COLO668 (cell line): ENCODE data around the gene PRKCE.
A peak's percentile ranks its signal among the peaks of the same experiment; 100 is the strongest.

Source experiments
- DNase-seq: peaks from one replicate; lab custom pipeline; 2025; ENCODE audit not compliant: unreplicated experiment; lab: John Stamatoyannopoulos, UW

Gene PRKCE

DNA sequence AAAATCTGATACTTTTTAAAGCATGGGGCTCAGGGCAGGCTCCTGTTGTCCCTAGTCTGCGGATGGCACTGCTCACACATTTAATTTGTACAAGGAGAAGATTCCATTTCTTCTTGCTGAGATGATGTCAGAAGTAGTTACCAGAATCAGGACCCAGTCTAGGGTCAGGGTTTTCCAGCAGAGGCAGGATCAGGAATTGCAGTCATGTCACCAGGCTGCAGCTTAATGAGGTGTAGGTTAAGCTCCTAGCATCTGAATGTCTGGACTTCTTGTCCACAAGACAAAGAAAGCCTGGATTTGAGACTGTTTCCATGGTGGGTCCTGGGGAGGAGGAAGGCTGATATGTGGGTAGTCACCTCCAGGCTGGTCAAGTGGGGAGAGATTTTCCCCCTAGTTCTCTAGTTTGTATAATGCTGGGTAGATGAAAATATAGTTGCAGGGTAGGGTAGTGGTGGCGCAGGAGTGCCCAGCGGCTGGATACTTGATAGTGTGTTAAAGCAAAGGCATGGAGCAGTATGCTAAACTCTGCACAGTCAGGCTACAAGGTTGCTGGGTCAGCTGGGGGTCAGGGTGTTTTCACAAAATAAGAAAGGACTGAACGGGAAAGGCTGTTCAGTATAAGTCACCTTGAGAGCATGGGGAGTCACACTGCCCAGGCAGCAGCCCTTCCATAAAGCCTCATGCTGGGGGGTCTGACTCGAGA lies 148.4 kb downstream of the PRKCE start:
- DNase-seq, result no peak

DNA sequence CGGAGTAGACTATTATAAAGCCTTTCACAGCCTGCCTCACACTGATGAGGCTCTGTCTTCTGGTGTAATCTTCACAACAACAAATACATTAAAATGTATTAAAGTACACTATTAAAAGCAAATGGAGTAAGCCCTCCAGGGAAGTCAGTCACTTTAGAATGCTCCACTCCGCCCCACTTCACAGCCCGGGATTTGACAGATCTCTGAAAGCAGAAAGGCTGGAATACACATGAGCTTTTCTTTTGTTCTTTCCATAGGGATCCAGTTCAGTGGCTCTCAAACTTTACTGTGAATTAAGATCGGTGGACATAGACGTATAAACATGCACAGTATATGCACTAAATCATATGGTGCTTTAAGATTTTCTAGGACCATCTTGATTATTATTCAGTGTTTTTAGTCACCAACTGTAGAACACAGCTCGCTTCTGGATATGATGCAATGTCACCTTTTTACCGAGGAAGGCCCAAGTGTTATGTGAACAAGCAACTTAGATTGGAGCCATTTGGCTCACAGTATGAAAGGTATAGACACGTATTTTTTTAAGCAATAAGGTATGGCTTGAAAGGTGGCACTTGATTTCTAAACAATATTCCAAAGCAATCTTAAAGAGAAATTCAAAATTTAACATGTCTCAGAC lies 151.1 kb downstream of the PRKCE start:
- DNase-seq, result no peak

DNA sequence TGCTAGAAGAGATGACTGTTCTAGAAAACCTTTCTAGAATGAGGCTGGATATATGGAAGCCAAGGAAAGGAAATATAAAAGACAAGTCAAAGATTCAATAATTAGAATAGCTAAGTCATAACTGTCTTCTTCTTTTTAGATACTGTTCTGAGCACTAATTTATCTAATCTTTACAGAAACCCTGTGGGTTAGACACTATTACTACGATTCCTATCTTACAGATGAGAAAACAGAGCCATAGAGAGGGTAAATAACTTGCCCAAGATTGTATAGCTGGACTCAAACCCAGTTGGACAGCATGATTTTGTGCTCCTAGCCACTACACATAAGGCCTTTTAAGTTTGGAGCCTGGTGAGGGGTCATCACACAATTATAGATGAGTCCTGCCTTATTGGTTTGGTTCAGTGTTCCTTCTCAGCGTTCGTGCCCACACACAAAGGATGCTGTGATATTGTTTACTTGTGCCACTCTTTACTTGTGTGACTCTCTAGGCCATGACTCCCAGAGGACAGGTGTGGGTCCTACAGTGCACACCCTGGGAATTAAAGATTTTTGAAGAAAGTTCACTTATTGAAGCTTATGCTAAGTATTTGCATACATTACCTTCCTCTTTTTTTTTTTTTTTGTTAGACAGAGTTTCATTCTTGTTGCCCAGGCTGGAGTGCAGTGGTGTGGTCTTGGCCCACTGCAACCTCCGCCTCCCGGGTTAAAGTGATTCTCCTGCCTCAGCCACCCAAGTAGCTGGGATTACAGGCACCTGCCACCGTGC lies 153.7 kb downstream of the PRKCE start:
- no peak for DNase-seq

DNA sequence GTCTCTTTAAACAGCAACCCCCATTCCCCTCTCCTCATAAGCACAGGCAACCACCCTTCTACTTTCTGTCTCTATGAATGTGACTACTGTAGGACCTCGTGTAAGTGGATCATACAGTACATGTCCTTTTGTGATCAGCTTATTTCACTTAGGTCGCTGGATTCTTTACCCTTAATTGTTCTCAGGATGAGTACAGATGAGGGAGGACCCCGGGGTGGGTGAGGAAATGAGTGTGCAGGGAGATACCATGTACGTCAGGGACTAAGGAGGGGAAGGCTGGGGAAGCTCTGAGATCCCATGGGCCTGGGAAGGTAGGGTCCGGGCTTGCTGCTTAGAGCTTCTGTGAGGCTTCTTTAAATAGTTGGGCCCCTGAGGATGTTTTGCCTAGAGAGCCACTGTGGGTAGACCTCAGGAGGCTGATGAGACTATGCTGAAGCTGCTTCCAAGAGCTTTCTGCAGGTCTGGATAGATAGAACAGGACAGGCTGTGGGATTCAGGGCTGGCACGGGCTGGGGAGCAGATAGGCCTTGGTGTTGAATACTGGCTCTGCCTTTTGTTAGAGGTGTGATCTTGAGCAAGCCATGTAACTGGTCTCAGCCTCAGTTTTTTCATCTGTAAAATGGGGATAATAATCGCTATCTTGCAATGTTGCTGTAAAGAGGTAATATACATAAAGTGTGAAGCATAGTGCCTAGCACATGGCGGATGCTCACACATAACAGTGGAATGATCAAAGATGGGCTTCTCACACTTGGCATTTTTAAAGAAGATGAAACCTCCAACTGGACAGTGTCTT lies 155.3 kb downstream of the PRKCE start:
- DNase-seq, result no peak

DNA sequence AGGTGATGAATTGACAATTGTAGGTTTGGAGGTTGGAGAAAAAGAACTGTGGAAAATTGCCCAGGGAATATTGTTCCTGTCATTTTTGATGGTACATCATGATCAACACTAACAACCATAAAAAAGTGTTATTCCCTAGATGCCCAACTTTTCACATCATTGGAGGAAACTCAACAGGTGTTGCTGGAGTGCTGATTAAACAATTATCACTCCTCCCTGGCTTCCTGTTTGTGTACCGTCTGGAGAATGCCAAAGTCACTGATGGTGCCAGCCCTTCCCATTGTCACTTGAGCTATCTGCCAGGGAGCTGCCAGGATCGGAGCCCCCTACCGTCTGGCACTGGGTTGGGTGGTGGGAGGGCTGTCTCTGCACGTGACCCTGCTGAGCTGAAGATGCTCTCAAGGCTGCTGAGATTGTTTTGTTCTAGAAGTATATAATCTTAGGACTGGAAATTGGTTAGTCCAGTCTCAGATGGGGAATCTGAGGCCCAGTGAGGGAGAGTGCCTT lies 156.9 kb downstream of the PRKCE start:
- DNase-seq, result peak; percentile 47

DNA sequence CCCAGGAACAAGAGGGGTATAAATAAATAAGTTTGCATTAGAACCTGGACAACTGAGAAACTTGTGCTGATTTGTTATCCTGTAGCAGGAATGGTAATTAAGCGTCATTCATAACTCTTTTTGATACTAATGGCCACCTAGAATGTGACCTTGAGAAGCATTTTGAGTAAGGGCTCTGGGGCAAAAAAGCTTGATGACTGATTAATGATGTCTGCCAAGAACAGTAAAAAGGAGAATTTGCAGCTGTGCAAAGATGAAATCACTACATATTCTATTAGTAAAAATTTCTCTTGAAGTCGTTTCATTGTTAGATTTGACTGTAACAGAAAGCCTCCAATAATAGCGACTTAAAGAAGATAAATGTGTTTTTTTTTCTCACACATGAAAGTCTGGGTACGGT lies 157.7 kb downstream of the PRKCE start:
- DNase-seq, result no peak

DNA sequence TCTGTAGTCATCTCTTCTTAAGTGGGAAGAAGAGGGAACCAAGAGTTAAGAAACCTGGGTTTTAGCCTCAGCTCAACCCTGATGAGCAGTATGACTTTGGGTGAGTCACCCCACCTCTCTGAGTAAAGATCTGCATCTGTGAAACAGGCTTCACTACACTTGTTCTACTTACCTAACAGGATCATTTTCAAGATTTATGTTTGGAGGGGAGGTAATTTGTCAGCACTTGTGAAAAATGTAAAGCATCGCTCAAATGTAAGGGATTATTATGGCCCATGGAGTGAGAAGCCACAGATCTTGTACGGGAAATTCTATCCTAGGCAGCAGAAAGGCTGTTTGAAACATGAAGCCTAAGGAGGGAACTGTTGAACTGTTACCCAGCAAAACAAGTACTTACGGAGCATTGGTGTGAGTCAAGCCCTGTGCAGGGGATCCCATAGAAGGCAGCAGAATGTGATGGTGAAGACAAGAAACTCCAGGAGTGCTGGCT lies 160.6 kb downstream of the PRKCE start:
- no peak for DNase-seq

DNA sequence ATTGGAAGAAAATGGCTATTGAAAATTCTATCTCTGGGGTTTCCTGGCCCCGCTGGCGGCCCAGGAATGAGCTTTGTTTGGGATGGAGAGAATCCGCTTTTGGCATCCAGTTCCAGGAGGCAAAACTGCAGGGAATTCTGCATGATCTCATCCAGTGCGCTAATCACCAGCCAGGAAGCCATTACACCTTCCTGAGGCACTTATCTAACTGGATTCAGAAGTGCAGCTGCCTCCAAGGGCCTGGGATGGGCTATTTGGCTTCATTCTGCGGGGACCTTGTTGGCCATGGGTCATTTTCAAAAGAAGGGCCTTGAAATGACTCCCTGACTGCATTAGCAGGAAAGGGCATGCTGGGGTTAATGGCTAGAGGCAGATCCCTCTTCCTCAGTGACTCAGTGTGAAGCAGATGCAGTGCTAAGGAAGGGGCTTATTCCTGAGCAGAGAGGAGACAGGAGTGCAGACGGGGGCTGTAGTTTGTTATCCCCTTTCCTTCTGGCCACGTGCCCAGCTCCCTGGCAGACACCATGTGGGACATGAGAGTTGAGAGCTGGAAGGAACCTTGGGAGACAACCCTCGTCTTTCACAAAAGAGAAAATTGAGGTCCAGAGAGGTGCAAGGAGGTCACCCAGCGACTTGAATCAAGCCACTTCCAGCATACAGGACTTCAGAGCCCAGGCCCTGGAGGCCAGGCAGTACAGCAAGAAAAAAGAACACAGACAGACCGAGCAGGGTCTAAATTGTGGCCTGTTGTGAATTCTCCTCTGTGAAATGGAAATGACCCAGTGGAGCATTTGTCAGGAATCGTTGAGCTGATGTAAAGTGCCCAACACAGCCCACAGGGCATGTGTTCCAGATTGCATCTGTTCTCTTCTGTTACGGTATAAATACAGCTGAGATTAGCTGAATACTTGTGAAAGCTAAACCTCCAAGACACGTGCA lies 161.8 kb downstream of the PRKCE start:
- DNase-seq, result no peak

DNA sequence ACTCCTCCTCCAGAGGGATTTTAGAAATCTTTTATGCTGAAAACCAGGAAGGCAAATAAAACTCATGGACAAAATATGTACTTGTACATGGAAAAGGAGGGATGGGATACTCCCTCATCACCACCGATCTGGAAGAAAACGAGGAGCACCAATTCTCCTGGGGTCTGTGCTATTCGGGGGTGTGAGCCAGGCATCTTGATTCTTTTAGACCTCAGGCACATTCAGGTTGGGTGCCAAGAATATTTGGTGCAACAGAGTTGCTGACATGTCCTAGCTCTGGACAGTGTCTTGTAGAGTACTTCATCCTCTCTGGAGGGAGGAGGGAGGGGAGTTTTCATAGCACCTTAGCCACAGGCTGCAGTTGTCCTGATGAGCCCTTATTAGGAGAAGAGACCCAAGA lies 163.0 kb downstream of the PRKCE start:
- no peak for DNase-seq

DNA sequence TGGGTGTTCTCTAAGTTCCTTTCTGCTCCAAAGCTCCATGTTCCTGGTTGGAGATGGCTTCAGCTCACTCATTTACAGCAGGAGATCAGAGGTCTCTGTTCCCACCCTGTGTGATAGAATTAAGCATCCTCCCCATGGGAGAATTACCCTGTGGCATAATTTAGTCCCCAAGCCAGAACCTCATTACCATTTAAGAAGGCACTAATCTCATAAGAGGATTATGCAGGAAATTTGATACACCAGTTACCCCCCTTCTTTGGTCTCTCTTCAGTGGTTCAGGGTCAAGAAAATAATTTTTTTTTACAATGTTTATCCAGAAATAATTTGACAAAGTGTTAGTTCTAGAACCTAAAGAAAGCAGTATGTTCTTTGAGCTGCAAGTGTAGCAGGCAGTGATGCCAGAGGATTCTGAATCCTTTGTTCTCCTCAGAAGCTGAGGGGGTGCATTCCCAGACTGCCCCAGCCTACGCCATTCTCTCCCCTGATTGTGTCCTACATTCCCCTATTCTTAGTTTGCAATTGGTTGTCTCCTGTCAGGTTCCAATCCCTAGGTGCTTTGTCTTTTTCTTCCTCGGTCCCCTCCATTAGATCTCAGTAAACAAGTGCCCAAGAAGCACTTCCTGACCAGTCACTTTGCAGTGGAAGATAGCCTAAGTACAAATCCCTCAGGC lies 163.6 kb downstream of the PRKCE start:
- DNase-seq, result no peak

DNA sequence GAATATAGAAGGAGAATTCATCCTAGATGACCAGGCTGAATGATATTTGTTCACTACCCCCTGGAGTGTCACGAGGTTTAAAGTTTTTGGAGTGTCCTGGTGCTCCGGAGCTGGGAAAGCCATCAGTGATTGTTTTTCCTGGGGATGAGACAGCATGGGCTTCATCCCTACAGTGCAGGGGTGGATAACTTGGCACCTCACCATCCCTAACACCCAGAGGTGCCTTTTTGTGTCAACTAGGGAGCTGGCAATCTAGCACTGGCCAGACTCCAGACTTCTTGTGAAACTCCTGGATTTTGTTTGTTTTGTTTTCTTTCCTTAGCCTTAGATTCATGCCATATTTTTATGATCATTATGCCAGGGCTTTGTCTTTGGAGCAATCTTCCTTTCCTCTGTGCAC lies 164.8 kb downstream of the PRKCE start:
- no peak for DNase-seq

DNA sequence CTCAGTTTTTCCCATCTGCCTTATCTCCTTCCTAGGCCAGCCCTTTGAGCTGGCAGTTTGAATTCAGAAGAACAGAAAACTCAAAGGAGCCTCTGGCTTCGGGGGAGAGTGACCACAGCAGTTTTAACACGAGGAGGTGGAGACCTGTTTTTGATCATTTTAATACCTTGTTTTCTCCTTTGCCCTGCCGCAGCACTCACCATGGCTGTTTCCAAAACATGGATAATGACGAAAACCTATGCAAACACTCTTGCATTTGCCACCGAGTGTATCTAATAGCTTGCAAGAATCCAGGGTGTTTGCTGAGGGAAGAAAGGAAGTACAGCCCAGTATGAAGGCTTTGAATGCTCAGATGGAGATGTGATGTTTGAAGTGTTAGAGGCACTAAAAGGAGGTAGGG lies 167.1 kb downstream of the PRKCE start:
- no peak for DNase-seq

DNA sequence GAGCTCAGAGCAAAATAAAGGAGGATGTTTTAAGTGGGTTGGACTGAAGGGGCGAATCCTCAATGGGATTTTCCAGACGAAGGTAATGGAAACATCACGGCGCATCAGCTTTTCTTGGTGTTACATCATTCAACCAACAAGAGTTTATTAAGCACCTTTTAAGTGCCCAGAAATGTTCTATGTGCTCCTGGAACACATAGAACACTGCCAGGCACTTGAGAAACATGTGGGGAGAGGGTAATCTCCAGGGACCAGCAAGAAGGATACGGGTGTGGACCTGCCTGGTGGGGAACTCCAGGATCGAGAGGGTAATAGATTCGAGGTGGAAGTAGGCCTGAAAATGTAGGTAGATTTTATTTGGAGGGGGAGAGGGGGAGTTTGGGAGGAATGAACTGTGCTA lies 168.6 kb downstream of the PRKCE start:
- no peak for DNase-seq

DNA sequence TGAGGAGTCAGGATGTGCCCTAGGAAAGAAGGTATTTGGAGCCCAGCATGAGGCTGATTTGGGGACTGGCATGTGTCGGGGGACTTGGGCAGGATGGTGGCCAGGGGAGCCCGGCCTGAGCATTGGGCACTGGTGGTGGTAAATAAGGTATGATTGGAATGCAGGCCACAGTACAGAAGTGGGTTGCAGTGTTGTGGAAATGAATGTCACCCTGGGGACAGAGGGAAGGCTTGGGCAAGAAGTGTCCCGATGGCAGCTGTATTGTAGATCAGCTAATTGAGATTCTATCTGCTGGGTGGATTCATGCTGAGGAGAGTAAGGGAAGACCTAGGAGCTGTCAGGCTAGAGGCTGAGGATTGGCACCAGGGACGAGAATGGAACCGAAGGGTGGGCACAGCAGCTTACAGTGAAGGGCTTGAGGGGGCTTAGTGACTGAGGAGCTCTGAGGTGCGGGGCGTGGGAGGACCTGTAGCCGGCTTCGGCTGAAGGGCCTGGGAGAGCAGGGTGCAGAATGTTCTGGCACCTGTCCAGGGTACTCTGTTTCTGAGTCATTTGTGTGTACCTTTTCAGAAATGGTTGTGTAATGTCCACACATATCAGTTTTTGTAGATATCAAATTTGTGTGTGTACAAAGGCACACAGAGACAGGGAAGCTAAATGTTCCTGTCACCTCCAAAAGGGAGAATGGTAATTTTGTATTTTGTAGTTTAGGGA lies 170.2 kb downstream of the PRKCE start:
- peak; percentile 85 for DNase-seq

DNA sequence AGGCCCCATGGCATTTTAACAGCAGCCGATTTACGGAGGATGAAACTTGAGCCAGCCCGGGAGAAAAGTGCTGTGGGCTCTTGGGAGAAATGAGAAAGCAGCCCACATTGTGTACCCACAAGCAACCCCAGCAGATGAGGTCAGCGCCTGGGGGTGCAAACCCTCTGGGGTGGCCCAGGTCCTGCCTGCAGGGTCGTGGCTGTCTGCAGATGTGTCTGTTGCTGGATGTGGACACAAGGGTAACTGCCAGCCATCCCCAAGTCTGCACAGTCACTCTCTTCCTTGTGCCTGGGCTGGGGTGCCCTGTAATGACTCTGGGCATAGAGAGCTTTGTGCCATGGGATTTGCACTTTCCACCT lies 170.8 kb downstream of the PRKCE start:
- DNase-seq, result peak; percentile 68

DNA sequence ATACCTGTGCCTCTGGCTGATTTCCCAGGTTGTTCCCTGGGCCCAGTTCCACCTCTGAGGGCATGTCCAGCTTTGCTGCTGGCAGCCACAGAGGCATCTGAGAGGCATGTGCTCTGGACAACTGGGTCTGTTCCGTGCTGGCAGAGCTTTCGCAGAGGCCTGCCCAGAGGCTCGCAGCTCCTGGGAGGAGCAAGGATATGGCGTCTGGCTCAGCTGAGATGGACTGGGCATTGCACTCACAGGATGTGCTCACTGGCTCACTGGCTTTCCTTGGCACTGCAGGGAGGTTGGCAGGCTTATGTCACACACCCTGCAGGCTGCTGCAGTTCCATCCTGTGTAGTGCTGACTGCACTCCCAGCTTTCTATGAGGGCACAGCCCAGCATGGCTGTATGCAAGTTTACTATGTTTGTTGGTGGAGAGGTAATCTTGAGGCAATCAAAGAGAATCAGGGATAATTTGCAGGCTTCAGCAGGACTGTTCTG lies 172.3 kb downstream of the PRKCE start:
- DNase-seq, result no peak

DNA sequence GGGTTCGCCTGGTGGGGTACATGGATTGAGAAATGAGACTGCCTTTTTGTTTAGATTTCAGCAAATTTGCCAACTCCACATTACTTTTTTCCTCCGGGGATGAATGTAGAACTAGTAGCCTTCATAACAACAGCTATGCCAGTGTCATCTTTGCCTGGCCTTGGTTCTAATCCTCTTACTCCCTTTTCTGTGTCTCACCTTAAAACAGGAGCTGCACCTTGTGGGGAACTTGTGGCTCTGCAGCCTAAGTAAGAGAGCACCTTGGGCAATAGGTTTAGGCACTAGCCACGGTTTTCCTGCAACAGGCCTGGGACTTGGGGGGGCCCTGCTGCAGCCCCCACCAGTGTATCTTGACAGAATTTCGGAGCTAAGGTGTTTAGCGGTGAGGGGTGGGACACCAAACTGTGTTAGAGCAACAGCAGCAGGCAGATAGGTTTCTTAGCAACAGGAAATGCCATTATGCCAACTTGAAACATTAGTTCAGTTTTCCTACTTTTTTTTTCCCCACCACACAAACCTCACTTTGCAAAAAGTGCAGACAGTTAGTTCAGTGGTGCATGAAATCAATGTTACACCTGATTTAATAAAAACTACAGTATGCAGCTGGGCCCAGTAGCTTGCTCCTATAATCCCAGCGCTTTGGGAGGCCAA lies 173.7 kb downstream of the PRKCE start:
- DNase-seq, result no peak

DNA sequence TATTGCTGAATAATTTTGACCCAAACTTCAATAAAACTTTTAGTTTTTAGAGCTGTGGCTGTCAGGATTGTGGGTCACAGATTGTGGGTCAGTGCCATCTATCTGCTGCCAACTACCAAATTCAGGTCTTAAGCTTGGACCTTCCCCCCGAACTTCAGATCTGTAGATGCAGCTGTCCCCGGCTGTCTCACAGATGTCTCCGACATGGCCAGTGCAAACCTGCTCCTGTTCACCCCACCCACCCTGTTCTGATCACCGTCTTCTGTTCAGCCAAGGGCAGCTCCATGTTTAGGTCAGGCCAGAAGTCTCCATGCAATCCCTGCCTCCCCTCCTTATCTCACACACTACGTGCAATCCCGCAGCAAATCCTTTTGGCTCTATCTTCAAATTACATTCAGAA lies 175.0 kb downstream of the PRKCE start:
- no peak for DNase-seq
